SK-N-SH (cell line): ENCODE data around the gene SPEF1. TPM values are rescaled to one million over a fixed set of nuclear protein-coding genes. Genes with fewer than 3 reads are reported as not detected.

Experiments used
- CTCF ChIA-PET: fragments of 300-600, 350-600 bp; formaldehyde crosslinking; extraction: SDS; loops from one replicate; lab custom pipeline; 2021; lab: Yijun Ruan, JAX
- POLR2A ChIA-PET: fragments of 350-600 bp; sonication (Branson Sonifier 250); formaldehyde crosslinking; extraction: SDS; loops from one replicate; lab custom pipeline; 2020; ENCODE audit warnings: antibody characterized with exemption, inconsistent platforms; lab: Yijun Ruan, JAX
- DNase-seq: peaks from one replicate; pipeline ENCODE4 v3.0.0; 2012
- H2AFZ ChIP-seq: fragments of 200-600 bp; sonication (generic); 2 replicates; pipeline ENCODE4 v1.8.1; 2016; ENCODE audit warnings: antibody characterized with exemption, mild to moderate bottlenecking, low read depth
- H3F3A ChIP-seq: fragments of 200-600 bp; sonication (generic); replicated peaks from 2 replicates; pipeline ENCODE3; 2016; ENCODE audit warnings: antibody characterized with exemption, mild to moderate bottlenecking; ENCODE audit not compliant: insufficient read depth
- H3K27ac ChIP-seq, 2 experiments: fragments of 200-500 bp in 1 of 2; fragments of 200-600 bp in 1 of 2; sonication (Bioruptor generic) in 1 of 2; sonication (generic), shearing (Covaris generic) in 1 of 2; 2 replicates each; pipeline versions ENCODE4 v1.5.1 to v1.6.1; 2014 to 2016; ENCODE audit warnings: low read depth in 2 of 2, inconsistent platforms in 1 of 2, low read length in 1 of 2, mild to moderate bottlenecking in 1 of 2, mixed read lengths in 1 of 2
- H3K27me3 ChIP-seq: fragments of 200-600 bp; sonication (generic), shearing (Covaris generic); 2 replicates; pipeline ENCODE4 v1.6.1; 2016; ENCODE audit warnings: mixed run types; ENCODE audit not compliant: insufficient read depth
- H3K36me3 ChIP-seq, 2 experiments: fragments of 200-500 bp in 1 of 2; fragments of 200-600 bp in 1 of 2; sonication (Bioruptor generic) in 1 of 2; sonication (generic) in 1 of 2; replicated peaks in 1 of 2; 2 replicates each; pipeline versions ENCODE3 to v1.5.1; 2014 to 2016; ENCODE audit warnings: low read length in 1 of 2, mild to moderate bottlenecking in 1 of 2; ENCODE audit not compliant: insufficient read depth in 2 of 2, control insufficient read depth in 1 of 2
- H3K4me1 ChIP-seq, 2 experiments: fragments of 200-500 bp in 1 of 2; fragments of 200-600 bp in 1 of 2; sonication (Bioruptor generic) in 1 of 2; sonication (generic), shearing (Covaris generic) in 1 of 2; 2 replicates each; pipeline versions ENCODE4 v1.5.1 to v1.6.1; 2014 to 2016; ENCODE audit warnings: low read depth in 1 of 2, low read length in 1 of 2, mixed run types in 1 of 2; ENCODE audit not compliant: insufficient read depth in 2 of 2, control insufficient read depth in 1 of 2
- H3K4me2 ChIP-seq: fragments of 200-600 bp; sonication (generic), shearing (Covaris generic); 2 replicates; pipeline ENCODE4 v1.6.1; 2017; ENCODE audit warnings: mixed run types
- H3K4me3 ChIP-seq, 2 experiments: fragments of 200-500 bp in 1 of 2; fragments of 200-600 bp in 1 of 2; sonication (Bioruptor generic) in 1 of 2; sonication (generic), shearing (Covaris generic) in 1 of 2; 2 replicates each; pipeline versions ENCODE4 v1.5.1 to v1.8.1; 2014 to 2016; ENCODE audit warnings: low read depth in 2 of 2, inconsistent platforms in 1 of 2, low read length in 1 of 2, mild to moderate bottlenecking in 1 of 2, mixed read lengths in 1 of 2, moderate library complexity in 1 of 2
- H3K79me2 ChIP-seq: fragments of 200-600 bp; sonication (generic); 2 replicates; pipeline ENCODE4 v1.8.1; 2017; ENCODE audit warnings: mild to moderate bottlenecking; ENCODE audit not compliant: insufficient read depth
- H3K9ac ChIP-seq: fragments of 200-600 bp; sonication (generic); 2 replicates; pipeline ENCODE4 v1.6.1; 2017; ENCODE audit warnings: mixed run types
- H3K9me2 ChIP-seq: fragments of 200-600 bp; sonication (generic); 2 replicates; pipeline ENCODE4 v1.6.1; 2017; ENCODE audit warnings: mixed run types
- H3K9me3 ChIP-seq: fragments of 200-600 bp; sonication (generic); 2 replicates; pipeline ENCODE4 v1.6.1; 2017; ENCODE audit warnings: mixed run types, mild to moderate bottlenecking, moderate library complexity
- H4K20me1 ChIP-seq: fragments of 200-600 bp; sonication (generic); 2 replicates; pipeline ENCODE4 v1.6.1; 2017; ENCODE audit warnings: mild to moderate bottlenecking, mixed run types; ENCODE audit not compliant: insufficient read depth
- CHD2 ChIP-seq: fragments of 150-350 bp; IDR thresholded peaks from 2 replicates; pipeline ENCODE4 v1.6.1; 2018; ENCODE audit warnings: low read length; ENCODE audit not compliant: partially characterized antibody
- CTCF ChIP-seq: fragments of 200-600 bp; sonication (generic); IDR thresholded peaks from 2 replicates; pipeline ENCODE4 v1.6.1; 2017; ENCODE audit warnings: antibody characterized with exemption, mild to moderate bottlenecking, moderate library complexity
- ELF1 ChIP-seq: IDR thresholded peaks from 2 replicates; pipeline ENCODE4 v1.4.0; 2012
- EP300 ChIP-seq, 2 experiments: IDR thresholded peaks; 2 replicates each; pipeline versions ENCODE4 v1.4.0 to v1.6.1; 2012; ENCODE audit warnings: borderline replicate concordance in 1 of 2, low read depth in 1 of 2, low read length in 1 of 2
- FOSL2 ChIP-seq: IDR thresholded peaks from 2 replicates; pipeline ENCODE4 v1.4.0; 2012; ENCODE audit warnings: low read depth, mild to moderate bottlenecking, moderate library complexity, borderline replicate concordance
- GABPA ChIP-seq: IDR thresholded peaks from 2 replicates; pipeline ENCODE4 v1.4.0; 2012; ENCODE audit warnings: low read depth, mild to moderate bottlenecking
- GATA2 ChIP-seq: sonication (generic); formaldehyde crosslinking; IDR thresholded peaks from 2 replicates; pipeline ENCODE4 v1.5.0; 2020; ENCODE audit warnings: mild to moderate bottlenecking, missing genetic modification reagents
- JUND ChIP-seq: IDR thresholded peaks from 2 replicates; pipeline ENCODE4 v1.4.0; 2012
- MXI1 ChIP-seq: IDR thresholded peaks from 2 replicates; pipeline ENCODE4 v1.6.1; 2012; ENCODE audit warnings: mild to moderate bottlenecking, low read depth, low read length, improper control_type of control experiment
- POLR2AphosphoS5 ChIP-seq: IDR thresholded peaks from 2 replicates; pipeline ENCODE4 v1.6.1; 2012; ENCODE audit warnings: low read depth, low read length
- RFX5 ChIP-seq: IDR thresholded peaks from 2 replicates; pipeline ENCODE4 v1.6.1; 2012; ENCODE audit warnings: mild to moderate bottlenecking, improper control_type of control experiment, low read length
- TAF1 ChIP-seq: IDR thresholded peaks from 2 replicates; pipeline ENCODE4 v1.6.1; 2012; ENCODE audit warnings: low read depth, mild to moderate bottlenecking, low read length, moderate library complexity, borderline replicate concordance
- TEAD4 ChIP-seq: IDR thresholded peaks from 2 replicates; pipeline ENCODE4 v1.4.0; 2012; ENCODE audit warnings: mild to moderate bottlenecking, borderline replicate concordance; ENCODE audit not compliant: insufficient read depth
- USF2 ChIP-seq: fragments of 150-350 bp; IDR thresholded peaks from 2 replicates; pipeline ENCODE4 v1.6.1; 2017; ENCODE audit warnings: antibody characterized with exemption, low read length, low read depth, borderline replicate concordance
- YY1 ChIP-seq: IDR thresholded peaks from 2 replicates; pipeline ENCODE4 v1.4.0; 2012; ENCODE audit warnings: low read depth, mild to moderate bottlenecking
- WGBS: methylation state at CpG from one replicate; pipeline ENCODE4 v1.1.6; 2017; ENCODE audit warnings: low lambda C conversion rate; 5-methylcytosine and 5-hydroxymethylcytosine counted together
- polyA plus RNA-seq, 3 experiments: library from polyadenylated mRNA; depleted of rRNA; stranded (reverse); fragments of >200 nt; gene quantifications; 2 replicates each; pipeline ENCODE4 v1.2.3, GENCODE V29; 2012
- TF ChIP-seq, protein P1 (sequence below): IDR thresholded peaks from 2 replicates; pipeline ENCODE4 v1.6.1; 2012; ENCODE audit warnings: mild to moderate bottlenecking, low read depth, low read length, moderate library complexity

SPEF1 gene
- polyA plus RNA-seq, 1 of the 3 experiments (the other 2 are of a cell fraction), result 1.6 TPM

- no peaks in the 10 kb centered on the region for H3K36me3 ChIP-seq
- H3K9ac ChIP-seq, result no peak overlapping the region
- no peaks in the 10 kb centered on the region for H3K9me2 ChIP-seq
- ChIA-PET CTCF (interaction anchor here (1.5 to 4.7 kb wide), 3 partner anchors 18 to 40 kb away, joined by 5 to 20 read pairs (median 7); no protein-coding TSS in a partner anchor), POLR2A (no interaction called here)
- H3K27me3 ChIP-seq, result peaks cover 40% of the 10 kb centered on the region
- DNase-seq, result peak; percentile 8
- WGBS, result 47% methylated on average over 3 of the region's 3 CpGs
- H4K20me1 ChIP-seq, result no peaks in the 10 kb centered on the region
- H3K9me3 ChIP-seq, result no peaks in the 10 kb centered on the region
- no peak overlapping the region for H2AFZ ChIP-seq
- no peaks in the 10 kb centered on the region for H3F3A ChIP-seq
- no peak overlapping the region for H3K4me3 ChIP-seq
- TF ChIP-seq EP300 (IDR thresholded peaks at IDR 0.05; ENCODE audit: borderline replicate concordance in 1 of 2, low read depth in 1 of 2, low read length in 1 of 2), result no peak
- TF ChIP-seq MXI1, result no peak
- TF ChIP-seq ELF1, result no peak
- TF ChIP-seq CTCF, result no peak
- TF ChIP-seq, protein P1, sequence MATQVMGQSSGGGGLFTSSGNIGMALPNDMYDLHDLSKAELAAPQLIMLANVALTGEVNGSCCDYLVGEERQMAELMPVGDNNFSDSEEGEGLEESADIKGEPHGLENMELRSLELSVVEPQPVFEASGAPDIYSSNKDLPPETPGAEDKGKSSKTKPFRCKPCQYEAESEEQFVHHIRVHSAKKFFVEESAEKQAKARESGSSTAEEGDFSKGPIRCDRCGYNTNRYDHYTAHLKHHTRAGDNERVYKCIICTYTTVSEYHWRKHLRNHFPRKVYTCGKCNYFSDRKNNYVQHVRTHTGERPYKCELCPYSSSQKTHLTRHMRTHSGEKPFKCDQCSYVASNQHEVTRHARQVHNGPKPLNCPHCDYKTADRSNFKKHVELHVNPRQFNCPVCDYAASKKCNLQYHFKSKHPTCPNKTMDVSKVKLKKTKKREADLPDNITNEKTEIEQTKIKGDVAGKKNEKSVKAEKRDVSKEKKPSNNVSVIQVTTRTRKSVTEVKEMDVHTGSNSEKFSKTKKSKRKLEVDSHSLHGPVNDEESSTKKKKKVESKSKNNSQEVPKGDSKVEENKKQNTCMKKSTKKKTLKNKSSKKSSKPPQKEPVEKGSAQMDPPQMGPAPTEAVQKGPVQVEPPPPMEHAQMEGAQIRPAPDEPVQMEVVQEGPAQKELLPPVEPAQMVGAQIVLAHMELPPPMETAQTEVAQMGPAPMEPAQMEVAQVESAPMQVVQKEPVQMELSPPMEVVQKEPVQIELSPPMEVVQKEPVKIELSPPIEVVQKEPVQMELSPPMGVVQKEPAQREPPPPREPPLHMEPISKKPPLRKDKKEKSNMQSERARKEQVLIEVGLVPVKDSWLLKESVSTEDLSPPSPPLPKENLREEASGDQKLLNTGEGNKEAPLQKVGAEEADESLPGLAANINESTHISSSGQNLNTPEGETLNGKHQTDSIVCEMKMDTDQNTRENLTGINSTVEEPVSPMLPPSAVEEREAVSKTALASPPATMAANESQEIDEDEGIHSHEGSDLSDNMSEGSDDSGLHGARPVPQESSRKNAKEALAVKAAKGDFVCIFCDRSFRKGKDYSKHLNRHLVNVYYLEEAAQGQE, result no peak
- H3K4me2 ChIP-seq, result no peak overlapping the region
- no peaks in the 10 kb centered on the region for H3K79me2 ChIP-seq
- H3K27ac ChIP-seq, result no peak overlapping the region
- H3K4me1 ChIP-seq, result no peaks in the 10 kb centered on the region; a peak in 1 of 4 replicates
Observed at GRCh38 chr20:3728876-3729275, 52.4 kb downstream of the SPEF1 start.

GRCh38 chr20:3728354-3728753 lies 52.9 kb downstream of the SPEF1 start:
- H3K4me3 ChIP-seq, result no peak overlapping the region
- H3K9me2 ChIP-seq, result no peaks in the 10 kb centered on the region
- H3K4me2 ChIP-seq, result no peak overlapping the region
- H3K27ac ChIP-seq, result no peak overlapping the region
- ChIA-PET POLR2A (no interaction called here), CTCF (interaction anchor here (1.5 to 4.7 kb wide), 5 partner anchors 17 to 51 kb away, joined by 5 to 20 read pairs (median 9); no protein-coding TSS in a partner anchor)
- DNase-seq, result no peak
- H2AFZ ChIP-seq, result no peak overlapping the region
- H3K79me2 ChIP-seq, result no peaks in the 10 kb centered on the region
- peaks cover 40% of the 10 kb centered on the region for H3K27me3 ChIP-seq
- H3K4me1 ChIP-seq, result no peaks in the 10 kb centered on the region; a peak in 1 of 4 replicates
- H3K9me3 ChIP-seq, result no peaks in the 10 kb centered on the region
- H3K36me3 ChIP-seq, result no peaks in the 10 kb centered on the region
- 43% methylated on average over 5 of the region's 5 CpGs for WGBS
- no peak overlapping the region for H3K9ac ChIP-seq
- TF ChIP-seq JUND (no peak), RFX5 (no peak), POLR2AphosphoS5 (no peak), YY1 (no peak), GATA2 (CRISPR knock-in tag) (no peak), TAF1 (no peak), USF2 (no peak), FOSL2 (no peak), TEAD4 (no peak), GABPA (no peak), CHD2 (no peak)
- TF ChIP-seq, protein P1, result no peak
- H4K20me1 ChIP-seq, result no peaks in the 10 kb centered on the region
- H3F3A ChIP-seq, result no peaks in the 10 kb centered on the region
